BE2C (cell line): Measurements from ENCODE around the gene SLFN12L.
"Not testable (repeated sequence)": the region's sequence is repeated elsewhere in the genome, so short reads cannot be mapped to it uniquely, and the experiment has no call there.

Source experiments
- DNase-seq: peaks from one replicate; pipeline ENCODE4 v3.0.0-alpha.2; 2020
- H3K27me3 ChIP-seq: fragments of 250-450 bp; sonication (Bioruptor Pico); 2 replicates; pipeline ENCODE4 v1.5.1; 2020; ENCODE audit warnings: mild to moderate bottlenecking
- H3K36me3 ChIP-seq: fragments of 250-450 bp; sonication (Bioruptor Pico); 2 replicates; pipeline ENCODE4 v1.5.1; 2020; ENCODE audit warnings: mild to moderate bottlenecking
- H3K4me1 ChIP-seq: fragments of 250-450 bp; sonication (Bioruptor Pico); 2 replicates; pipeline ENCODE4 v1.5.1; 2020
- H3K4me3 ChIP-seq: 2 replicates; pipeline ENCODE4 v1.5.1; 2011; ENCODE audit warnings: low read depth, low read length
- H3K9me3 ChIP-seq: fragments of 250-450 bp; sonication (Bioruptor Pico); 2 replicates; pipeline ENCODE4 v1.5.1; 2020
- TF ChIP-seq, protein P1 (sequence below): IDR thresholded peaks from 2 replicates; pipeline ENCODE4 v1.5.1; 2012; ENCODE audit warnings: mild to moderate bottlenecking, low read depth, low read length

Gene SLFN12L

DNA sequence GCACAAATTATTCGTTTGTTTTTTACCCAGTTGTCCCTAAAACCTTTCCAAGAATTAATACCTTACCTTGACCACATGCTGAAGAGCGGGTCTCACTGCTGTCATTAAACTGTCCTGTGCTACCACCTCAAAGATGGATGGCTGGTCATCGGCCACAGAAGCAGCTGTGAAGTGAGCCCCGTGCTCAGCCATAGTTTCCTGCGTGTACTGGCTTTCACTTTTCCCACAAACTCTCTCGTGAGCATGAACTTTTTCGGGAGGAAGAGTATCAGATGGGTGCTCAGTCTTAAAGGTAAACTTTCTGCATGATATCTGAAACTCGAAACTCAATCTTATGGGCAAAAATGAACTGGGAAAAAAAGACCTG, 40.3 kb upstream of the SLFN12L start:
- no peak for DNase-seq
- TF ChIP-seq, protein P1, sequence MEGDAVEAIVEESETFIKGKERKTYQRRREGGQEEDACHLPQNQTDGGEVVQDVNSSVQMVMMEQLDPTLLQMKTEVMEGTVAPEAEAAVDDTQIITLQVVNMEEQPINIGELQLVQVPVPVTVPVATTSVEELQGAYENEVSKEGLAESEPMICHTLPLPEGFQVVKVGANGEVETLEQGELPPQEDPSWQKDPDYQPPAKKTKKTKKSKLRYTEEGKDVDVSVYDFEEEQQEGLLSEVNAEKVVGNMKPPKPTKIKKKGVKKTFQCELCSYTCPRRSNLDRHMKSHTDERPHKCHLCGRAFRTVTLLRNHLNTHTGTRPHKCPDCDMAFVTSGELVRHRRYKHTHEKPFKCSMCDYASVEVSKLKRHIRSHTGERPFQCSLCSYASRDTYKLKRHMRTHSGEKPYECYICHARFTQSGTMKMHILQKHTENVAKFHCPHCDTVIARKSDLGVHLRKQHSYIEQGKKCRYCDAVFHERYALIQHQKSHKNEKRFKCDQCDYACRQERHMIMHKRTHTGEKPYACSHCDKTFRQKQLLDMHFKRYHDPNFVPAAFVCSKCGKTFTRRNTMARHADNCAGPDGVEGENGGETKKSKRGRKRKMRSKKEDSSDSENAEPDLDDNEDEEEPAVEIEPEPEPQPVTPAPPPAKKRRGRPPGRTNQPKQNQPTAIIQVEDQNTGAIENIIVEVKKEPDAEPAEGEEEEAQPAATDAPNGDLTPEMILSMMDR: no peak

DNA sequence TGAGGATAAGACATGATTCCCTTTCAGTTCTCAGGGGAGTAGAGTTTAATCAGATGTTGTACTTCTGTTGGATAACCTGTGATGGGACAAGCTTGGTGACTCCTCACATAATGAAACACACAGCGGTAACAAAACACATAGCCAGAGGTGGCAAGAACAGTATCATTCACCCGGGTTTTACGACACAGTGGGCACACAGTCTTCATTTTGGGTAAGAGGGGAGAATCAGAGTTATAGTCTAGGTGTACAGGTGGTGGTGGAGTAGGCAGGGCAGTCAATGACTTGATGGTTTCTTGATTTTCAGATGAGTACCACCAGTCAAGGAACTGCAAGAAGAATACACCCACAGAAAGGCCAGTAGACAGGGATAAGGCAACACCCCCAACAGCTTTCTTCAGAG, 38.3 kb upstream of the SLFN12L start:
- Histone ChIP-seq H3K4me1 (no peaks in the 10 kb centered on the region), H3K36me3 (0 out of 2 replicates have a peak, but pooled peaks cover 6% of the 10 kb centered on the region), H3K4me3 (no peak overlapping the region), H3K27me3 (no peaks in the 10 kb centered on the region), H3K9me3 (no peaks in the 10 kb centered on the region)
- no peak for DNase-seq
- TF ChIP-seq, protein P1: no peak

More for the DNA sequence above, 40.3 kb upstream of the SLFN12L start:
- Histone ChIP-seq H3K4me1 (no peaks in the 10 kb centered on the region), H3K36me3 (0 out of 2 replicates have a peak, but pooled peaks cover 6% of the 10 kb centered on the region), H3K9me3 (no peaks in the 10 kb centered on the region), H3K27me3 (no peaks in the 10 kb centered on the region), H3K4me3 (peak overlapping the region; percentile 76)

DNA sequence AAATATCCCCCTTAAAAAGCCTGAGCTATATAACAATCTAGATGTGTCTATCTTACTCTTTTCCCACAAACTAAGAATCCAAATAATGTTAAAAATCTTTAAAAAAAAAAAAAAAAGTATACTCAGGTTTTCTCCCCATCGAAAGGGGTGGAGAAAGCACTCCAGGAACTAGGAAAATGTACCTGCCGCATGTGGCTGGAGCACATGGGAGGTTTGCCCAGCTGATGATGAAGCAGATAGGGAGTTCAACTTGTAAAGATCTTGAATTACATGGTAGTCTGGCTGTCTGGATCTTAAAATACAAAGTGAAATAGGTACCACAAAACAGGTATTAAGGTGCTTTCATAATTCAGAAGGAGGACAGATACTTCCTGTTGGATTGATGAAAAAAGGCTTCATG, 31.9 kb upstream of the SLFN12L start:
- TF ChIP-seq, protein P1: no peak
- no peaks in the 10 kb centered on the region for H3K9me3 ChIP-seq
- no peaks in the 10 kb centered on the region for H3K36me3 ChIP-seq
- H3K4me3 ChIP-seq: peak overlapping the region; percentile 67; the same call in 1 of the 2 replicates
- H3K4me1 ChIP-seq: no peaks in the 10 kb centered on the region; the same call in 1 of the 2 replicates
- no peak for DNase-seq
- H3K27me3 ChIP-seq: peaks cover 19% of the 10 kb centered on the region

DNA sequence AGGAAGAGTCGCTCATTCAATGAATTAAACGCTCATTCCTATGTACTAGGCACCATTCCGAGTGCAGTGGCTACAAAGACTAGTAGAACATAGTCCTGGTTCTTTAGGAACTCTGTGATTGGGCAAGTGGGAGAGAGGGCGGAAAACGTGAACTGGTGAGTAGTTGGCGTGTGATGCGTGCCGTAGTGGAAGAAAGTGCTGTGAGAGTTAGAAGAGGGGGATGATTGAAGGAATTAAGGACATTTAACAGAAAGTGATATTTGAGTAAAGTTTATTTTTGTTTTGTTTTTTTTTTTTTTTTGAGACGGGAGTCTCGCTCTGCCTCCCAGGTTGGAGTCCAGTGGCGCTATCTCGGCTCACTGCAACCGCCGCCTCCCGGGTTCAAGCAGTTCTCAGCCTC, 31.1 kb upstream of the SLFN12L start:
- H3K27me3 ChIP-seq: peaks cover 27% of the 10 kb centered on the region
- H3K4me1 ChIP-seq: no peaks in the 10 kb centered on the region; the same call in 1 of the 2 replicates
- no peaks in the 10 kb centered on the region for H3K9me3 ChIP-seq
- no peaks in the 10 kb centered on the region for H3K36me3 ChIP-seq
- peak overlapping the region; percentile 67 for H3K4me3 ChIP-seq
- TF ChIP-seq, protein P1: no peak
- DNase-seq: no peak

DNA sequence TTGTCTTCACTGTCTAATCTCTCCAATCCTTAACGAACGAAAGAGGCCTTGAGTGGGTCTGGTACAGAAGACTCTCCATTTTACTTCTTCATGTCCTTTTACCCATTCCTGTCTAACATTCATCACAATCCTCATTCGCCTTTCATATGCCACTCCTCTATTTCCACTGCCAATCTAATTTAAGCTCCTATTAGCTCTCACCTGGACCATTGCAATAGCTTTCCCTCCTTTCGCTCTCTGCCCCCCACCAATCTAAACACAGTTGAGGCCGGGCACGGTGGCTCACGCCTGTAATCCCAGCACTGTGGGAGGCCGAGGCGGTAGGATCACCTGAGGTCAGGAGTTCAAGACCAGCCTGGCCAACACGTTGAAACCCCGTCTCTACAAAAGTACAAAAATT, 29.5 kb upstream of the SLFN12L start:
- Histone ChIP-seq H3K27me3 (peaks cover 42% of the 10 kb centered on the region), H3K4me1 (no peaks in the 10 kb centered on the region; the same call in 1 of the 2 replicates), H3K4me3 (peak overlapping the region; percentile 67), H3K9me3 (no peaks in the 10 kb centered on the region), H3K36me3 (no peaks in the 10 kb centered on the region)
- no peak for DNase-seq
- TF ChIP-seq, protein P1: no peak

DNA sequence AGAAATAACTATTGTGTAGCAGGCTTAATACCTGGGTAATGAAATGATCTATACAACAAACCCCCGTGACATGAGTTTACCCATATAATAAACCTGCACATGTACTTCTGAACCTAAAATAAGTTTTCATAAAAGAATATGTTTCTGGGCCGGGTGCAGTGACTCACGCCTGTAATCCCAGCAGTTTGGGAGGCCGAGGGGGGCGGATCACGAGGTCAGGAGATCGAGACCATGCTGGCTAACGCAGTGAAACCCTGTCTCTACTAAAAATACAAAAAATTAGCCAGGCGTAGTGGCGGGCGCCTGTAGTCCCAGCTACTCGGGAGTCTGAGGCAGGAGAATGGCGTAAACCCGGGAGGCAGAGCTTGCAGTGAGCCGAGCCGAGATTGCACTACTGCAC, 25.7 kb upstream of the SLFN12L start:
- not testable (repeated sequence) for H3K4me3 ChIP-seq, H3K4me1 ChIP-seq, H3K36me3 ChIP-seq, H3K9me3 ChIP-seq, DNase-seq
- H3K27me3 ChIP-seq: peaks cover 64% of the 10 kb centered on the region

DNA sequence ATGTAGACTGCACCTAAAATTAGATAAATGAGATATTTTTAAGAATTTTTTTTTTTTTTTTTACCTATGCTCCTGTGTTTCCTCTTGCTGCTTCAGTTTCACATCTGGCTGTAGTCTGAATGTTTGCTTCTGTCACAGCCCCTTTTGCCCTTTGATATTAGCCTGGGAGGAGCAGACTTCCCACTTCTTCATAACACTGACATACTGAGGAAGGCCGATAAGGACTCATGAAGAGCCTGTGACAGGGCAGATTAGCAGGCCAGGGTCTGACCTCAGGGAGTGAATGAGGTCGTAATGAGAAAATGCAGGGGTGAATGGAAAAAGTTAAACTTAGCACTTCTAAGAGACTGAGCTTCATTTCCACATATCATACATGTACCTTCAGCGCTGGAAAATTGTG, 23.2 kb upstream of the SLFN12L start, which contains the start of gene SLFN14:
SLFN14 (minus strand) TSS at position 117 of the 400 bp plus-strand sequence. CDS start 2,757 bp downstream, outside the sequence.
- H3K9me3 ChIP-seq: no peaks in the 10 kb centered on the region
- DNase-seq: no peak
- no peaks in the 10 kb centered on the region for H3K36me3 ChIP-seq
- H3K4me3 ChIP-seq: no peak within 1 kb of the TSS
- peaks cover 81% of the 10 kb centered on the region for H3K27me3 ChIP-seq
- TF ChIP-seq, protein P1: no peak
- H3K4me1 ChIP-seq: no peaks in the 10 kb centered on the region
